GM10847 (cell line): Measurements from ENCODE around the gene HSPB2.

Experiments
- POLR2A ChIP-seq: IDR thresholded peaks from 2 replicates; pipeline ENCODE4 v1.6.1; 2011; ENCODE audit not compliant: insufficient read length; ENCODE audit errors: extremely low read depth

The HSPB2 gene

DNA sequence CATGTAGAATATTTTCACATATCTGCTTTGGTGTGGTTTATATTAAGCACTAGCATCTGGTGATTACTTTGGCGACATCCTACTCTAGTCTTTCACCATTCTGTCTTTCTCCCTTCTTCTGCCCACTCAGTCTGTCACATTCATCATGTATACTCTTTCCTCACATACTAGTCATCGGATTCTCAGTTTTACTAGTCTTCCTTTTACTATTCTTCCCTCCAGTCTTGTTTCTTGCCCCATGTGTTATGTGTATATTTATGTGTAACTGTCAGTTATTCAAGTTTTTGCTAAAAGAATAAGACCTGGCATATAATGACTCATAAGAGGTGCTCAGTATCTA lies 20.0 kb downstream of the HSPB2 start:
- no peak for TF ChIP-seq POLR2A

DNA sequence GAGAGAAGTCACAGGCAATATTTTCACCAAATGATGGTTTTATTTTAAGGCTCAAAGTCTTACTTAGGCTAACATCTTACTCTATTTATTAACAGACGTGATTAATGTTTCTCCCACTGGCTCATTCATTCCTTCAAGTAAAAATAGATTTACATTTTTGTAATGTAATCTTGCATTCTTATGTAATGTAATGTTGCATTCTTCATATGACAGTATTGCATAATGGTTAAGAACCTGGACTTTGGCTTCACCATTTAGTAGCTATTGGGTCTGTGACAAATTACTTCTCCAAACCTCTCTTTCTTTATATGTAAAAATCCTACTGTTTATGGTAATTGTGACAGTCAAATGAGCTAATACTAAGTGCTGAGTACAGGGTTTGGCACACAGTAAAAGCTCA lies 21.3 kb downstream of the HSPB2 start:
- TF ChIP-seq POLR2A, result no peak

DNA sequence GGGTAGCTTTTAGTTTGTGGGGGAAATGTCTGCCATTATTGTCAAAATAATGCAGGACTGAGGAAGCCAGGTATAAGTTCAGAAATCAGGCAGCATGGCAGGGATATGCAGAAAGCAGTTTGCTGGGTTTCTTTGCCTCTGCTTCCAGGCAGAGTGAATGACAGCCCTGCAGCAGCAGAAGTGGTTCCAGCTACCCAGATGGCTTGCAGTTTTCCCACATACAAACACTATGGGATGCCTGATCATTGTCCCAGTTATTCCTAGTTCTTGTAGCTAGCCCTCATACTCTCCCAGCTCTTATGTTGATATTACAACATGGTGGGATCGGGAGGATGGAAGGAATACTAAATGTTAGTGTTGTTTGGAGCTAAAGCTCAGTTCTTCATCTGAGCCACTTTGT lies 21.8 kb downstream of the HSPB2 start:
- no peak for TF ChIP-seq POLR2A

DNA sequence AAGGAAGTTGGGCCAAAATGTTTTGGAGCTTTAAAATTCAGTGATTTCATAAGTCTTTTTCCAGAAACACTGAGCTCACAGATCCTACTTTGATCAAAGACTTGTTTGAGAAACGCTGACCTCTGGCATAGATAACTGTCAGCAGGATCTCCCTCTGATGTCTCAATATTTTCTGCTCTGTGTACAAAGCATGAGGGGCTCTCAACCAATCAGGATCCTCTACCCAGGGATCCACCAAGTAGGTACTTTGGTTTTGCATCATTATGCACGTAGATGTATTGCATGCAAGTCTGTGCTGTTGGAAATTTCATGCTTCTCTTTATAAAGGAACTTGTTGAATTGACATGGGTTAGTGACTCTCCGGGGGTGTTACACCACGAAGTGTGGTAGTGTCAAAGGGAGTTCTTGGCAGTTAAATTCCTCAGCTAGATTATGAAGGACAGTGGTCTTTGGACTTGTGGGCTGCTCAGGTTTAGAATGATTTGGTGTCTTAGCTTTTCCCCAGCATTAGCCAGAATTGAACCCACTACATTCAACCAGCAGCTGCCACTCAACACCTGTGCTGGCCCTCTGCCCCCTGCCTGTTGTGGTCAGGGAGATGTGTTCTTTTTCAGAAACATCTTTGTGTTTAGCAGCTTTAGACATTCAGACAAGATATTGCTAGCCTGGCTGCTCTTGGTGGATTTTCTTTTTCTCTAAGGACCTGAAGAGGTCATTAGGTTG lies 22.9 kb downstream of the HSPB2 start:
- TF ChIP-seq POLR2A, result no peak

DNA sequence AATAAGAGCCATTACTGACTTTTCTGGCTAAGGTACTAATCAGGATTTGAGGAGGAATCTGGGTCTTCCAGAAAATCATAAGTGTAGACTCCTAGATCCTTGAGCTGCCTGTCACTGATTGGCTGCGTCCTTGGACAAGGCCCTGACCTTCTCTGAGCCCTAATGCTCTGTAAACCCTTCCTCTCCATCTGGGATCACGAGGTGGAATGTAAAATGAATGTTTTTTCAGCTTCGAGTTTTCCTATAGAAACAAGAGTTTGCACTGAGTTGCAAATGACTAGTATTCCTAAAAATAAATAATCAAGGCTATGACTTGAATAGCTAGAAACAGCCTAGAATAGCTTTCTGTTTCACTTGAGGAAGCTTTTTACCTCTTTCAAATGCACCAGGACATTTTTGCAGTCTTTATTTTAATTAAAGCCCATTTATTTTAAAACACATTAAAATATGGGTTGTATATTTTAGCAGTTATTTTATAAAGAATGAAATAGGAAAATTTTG lies 23.6 kb downstream of the HSPB2 start:
- TF ChIP-seq POLR2A, result no peak

DNA sequence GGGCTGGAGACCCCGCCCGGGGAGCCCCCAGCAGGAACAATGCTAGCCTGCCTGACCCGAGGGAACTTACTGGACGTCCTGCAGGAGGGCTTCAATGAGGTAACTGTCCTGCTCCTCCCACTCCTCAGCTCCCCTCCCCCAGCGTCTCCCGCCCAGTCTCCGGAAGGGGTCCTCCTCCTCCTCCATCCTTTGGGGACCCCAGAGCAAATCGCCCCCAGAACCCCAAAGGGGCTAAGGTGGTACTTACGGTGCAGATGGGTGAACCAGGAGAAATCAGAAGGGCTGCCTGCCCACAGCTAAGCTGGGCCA lies 24.9 kb downstream of the HSPB2 start:
- TF ChIP-seq POLR2A, result no peak

DNA sequence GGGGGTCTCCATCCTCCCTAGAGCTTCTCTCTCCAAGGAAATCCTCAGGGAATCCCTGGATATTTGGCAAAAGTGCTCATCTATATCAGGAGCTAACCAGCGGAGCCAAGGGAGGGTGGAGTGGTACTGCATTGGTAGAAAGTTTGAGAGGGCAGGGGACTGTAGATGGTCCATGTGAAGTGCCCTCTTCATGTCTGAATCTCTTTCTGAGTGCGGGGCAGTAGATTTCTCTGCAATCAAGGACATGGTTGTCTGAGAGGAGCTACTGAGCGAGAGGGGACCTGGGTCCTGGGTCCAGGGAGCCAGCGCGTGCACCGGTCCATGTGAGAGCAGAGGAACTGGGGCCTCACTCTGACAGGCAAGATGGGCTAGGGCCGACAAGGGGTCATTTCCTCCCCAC lies 25.3 kb downstream of the HSPB2 start:
- TF ChIP-seq POLR2A, result no peak

DNA sequence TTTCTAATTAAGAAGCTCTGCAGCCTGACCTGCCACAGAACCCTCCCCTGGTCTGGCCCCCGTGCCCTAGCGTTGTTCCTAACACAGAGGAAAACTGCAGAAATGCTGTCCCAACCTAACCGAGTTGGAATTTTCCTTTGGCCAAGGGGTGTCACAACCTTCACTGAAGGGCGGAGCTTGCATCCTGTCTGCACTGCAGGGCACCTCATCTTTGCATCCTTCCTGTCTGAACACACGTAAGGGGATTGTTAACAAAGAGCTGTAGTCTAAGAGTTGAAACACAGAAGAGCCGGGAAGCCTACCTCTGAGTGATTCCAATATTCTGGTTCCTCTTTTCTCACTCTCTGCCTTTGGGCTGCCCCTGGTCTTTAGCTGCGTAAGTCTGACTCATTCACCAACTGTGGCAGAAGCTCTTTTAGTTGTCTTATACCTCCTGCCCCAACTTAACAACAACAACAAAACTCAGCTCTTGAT lies 26.2 kb downstream of the HSPB2 start:
- no peak for TF ChIP-seq POLR2A

DNA sequence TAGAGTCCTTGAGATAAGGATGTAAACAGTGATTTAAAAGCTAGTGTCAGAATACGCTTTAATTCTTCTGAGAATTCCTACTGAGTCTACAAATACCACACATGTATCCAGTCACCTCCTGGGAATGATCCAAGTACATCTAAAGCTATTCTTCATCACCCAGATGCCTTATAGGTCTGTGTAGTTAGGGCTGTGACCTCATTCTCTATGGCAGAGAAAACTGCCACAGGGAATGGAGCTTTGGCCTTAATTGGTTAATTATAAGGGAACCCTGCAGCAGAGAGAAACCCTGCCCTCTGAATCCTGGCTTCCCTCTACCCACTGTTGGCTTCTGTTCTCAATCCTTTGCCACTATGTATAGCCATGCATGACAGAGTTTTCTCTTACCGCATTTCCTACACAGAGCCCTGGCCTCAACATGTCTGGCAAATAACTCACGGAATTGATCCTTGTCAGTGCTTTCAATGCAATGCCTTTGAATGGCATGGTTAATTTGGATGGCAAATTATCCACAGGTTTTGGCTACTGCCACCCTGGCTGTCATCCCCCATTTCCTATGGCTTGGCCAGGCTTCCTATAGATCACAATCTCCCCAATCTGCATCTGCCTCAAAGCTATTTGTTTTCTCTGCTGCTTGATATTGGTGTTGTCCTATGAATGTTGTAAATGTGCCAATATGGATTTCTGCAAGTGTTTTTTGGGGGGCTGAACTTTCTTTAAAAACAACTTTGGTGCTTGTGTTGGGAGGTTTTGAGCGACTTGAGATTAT lies 27.5 kb downstream of the HSPB2 start:
- TF ChIP-seq POLR2A, result no peak

DNA sequence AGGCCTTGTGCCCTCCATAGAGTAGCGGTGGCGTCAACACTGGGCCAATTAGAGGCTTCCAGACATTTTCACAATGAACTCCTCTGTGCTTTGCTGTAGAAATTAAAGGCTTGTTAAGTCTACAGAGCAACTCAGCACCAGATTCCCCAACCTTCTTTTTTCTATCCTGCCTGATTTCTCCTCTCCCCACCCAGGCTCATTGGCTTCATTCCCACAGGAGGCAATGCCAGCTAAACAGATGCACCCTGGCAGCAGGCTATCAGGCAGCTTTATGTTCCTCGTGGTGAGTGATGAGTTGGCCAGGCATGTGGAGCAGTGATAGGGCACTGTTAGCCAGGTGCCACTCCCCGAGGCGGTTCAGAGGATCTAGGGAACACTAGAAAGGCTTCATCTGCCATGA lies 29.4 kb downstream of the HSPB2 start:
- TF ChIP-seq POLR2A, result no peak

DNA sequence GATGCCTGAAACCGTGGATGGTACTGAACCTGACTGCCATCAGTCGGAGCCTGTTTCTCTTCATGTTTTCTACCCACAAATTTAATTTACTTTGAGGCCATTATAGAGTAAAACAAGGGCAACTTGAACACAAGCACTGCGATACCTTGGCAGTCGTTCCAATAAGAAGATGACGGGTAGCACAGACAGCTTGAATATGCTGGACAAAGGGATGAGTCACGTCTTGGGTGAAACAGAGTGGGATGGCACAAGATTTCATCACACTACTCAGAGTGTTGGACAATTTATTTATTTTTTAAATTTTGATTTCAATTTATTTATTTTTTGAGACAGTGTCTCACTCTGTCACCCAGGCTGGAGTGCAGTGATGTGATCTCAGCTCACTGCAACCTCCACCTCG lies 30.3 kb downstream of the HSPB2 start:
- TF ChIP-seq POLR2A, result no peak

DNA sequence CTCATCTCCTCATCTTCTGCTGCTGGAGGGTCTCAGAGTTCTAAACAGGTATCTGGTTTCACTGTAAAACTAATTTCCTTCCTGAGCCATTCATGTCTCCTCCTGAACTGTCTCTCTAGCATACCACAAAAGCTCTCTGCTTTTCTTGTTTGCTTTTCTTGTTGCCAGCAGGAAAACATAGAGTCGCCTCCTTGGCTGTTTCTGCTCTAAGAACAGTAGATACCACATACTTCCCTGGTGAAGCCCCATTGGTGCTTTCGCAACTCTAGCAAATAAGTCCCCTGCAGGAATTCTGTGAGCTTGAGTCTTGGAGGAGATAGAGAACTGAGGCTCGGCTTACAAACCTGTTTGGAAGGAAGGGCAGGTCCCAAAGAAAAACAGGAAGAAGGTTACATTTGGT lies 31.6 kb downstream of the HSPB2 start:
- no peak for TF ChIP-seq POLR2A

DNA sequence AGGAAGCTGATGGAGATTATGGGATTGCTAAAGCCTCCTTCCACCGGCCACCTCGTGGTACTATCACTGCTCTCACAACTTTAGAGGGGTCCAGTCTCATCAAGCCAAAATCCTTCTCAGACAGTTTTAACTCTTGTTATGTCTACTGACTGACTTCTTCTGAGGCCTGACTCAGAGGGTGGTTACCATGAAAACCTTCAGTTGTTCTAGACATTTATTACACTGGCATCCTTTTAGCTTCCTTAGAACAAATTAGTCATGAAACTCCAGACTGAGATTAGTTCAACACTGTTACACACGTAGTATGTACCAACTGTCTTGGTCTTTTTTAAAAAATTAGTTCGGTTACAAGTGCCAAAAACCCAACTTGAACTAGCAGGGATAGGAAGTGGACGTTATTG lies 32.1 kb downstream of the HSPB2 start:
- TF ChIP-seq POLR2A, result no peak

DNA sequence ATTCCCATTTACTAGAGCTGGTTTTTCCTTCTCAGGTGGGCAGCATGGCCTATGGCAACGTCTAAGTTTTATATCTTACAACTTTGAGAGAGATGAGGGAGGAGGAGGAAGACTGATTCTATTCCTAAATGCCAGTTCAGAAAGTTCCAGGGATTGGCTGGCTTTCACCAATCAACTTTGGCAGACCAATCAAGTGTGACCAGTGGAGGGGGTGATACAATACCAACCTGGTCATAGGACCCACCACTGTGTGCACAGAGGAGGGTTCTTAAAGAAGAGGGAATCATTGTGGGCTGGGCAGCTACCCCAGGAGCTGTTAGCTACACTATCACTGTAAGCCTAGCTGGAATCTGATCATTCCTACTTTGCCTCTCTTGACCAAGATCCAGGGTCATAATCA lies 32.7 kb downstream of the HSPB2 start:
- no peak for TF ChIP-seq POLR2A

DNA sequence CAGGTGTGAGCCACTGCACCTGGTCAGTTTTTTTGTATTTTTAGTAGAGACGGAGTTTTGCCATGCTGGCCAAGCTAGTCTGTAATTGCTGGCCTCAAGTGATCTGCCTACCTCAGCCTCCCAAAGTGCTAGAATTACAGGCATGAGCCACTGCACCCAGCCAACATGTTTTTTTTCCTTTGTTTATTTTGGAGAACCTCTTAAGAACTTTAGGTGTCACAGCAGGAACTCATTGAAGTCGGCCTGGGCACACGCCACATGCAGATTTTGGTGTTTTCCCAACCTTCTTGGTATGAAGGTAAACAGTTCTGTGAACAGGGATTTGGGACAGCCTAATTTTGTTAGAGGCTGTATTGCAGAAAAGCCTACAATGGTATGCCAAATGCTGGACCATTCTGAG lies 34.0 kb downstream of the HSPB2 start:
- TF ChIP-seq POLR2A, result no peak

DNA sequence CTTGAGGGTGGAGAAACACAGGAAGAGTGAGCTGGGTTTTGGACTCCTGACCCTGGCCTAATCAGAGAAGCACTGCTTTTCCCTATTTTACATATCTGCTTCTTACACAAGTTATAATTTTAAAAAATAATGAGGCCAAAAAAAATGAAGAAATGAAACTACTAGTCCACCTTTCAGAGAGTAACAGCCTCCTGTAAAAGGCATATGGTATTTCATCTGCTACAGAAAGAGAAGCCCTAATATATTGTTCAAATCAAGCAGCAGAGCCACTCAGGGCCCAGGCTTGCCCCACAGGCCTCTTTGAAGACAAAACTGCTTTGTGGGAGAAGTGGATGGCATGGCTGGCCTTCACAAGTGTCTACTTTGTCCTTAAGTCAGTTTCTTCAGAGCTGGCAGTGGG lies 34.6 kb downstream of the HSPB2 start:
- TF ChIP-seq POLR2A, result no peak
